DOHH2 (cell line): ENCODE data around the gene MXD3.

ENCODE experiments used
- CTCF ChIP-seq: fragments of 200-600 bp; sonication (generic); IDR thresholded peaks from one replicate; pipeline ENCODE4 v1.5.1; 2014; ENCODE audit warnings: antibody characterized with exemption, mild to moderate bottlenecking, low read depth, low read length; ENCODE audit not compliant: poor library complexity, severe bottlenecking
- EZH2phosphoT487 ChIP-seq: fragments of 200-600 bp; sonication (generic); IDR thresholded peaks from 2 replicates; pipeline ENCODE4 v1.6.1; 2017; ENCODE audit warnings: borderline replicate concordance, mild to moderate bottlenecking, antibody characterized with exemption, low read length, moderate library complexity, mixed read lengths

GRCh38 chr5:177308740-177309139 lies 3.0 kb downstream of the MXD3 start:
- no peak for TF ChIP-seq CTCF
- TF ChIP-seq EZH2phosphoT487 = no peak
